ENCODE data around the gene FOXC2.

FOXC2 gene

DNA sequence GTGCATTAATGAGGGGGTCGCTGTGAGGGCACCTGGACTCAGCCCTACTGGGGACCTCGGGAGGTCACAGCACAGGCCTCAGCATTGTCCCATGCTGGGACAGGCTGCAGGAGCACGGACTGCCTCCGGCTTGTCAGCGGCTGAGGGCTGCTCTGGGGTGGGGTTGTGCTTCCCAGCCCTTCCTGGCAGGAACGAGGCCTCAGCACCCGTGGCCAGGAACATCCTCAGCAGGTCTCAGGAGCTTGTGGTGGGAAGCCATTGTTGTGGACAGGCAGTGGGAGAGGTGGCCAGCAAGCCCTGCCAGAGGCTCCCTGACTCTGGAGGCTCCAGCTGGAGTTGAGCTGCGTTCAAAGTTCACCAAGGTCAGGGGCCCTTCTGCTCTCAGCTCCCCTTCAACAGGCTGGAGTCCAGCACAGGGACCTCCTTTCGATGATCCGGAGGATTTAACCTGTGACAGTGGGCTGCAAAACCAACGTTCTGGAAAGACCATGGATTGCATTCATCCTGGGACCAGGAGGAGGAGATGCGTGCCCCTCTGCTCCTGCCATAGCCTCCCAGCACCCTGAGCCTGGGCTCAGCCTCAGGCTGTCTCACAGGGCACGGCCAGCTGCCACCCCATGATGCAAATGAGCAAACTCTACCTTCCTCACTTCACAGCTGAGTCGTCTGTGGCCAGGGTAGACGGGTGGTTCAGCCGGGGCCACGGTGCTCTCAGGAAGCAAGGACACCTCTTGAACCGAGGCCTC is 44.3 kb downstream of the FOXC2 start:
- DNase-seq (ENCODE audit: low spot score) (no peak), ATAC-seq (ENCODE audit: low read depth) (no peak)
- H3K9me3 ChIP-seq (ENCODE audit: severe bottlenecking), result no peaks in the 10 kb centered on the region
- no peaks in the 10 kb centered on the region for H3K27me3 ChIP-seq (ENCODE audit: insufficient read depth, poor library complexity, severe bottlenecking)
- H3K36me3 ChIP-seq (ENCODE audit: low read depth), result no peaks in the 10 kb centered on the region
- peaks cover 4% of the 10 kb centered on the region for H3K4me1 ChIP-seq (ENCODE audit: insufficient read depth, poor library complexity, severe bottlenecking)
- H3K4me3 ChIP-seq (ENCODE audit: severe bottlenecking), result no peak overlapping the region
- H3K27ac ChIP-seq (ENCODE audit: poor library complexity, severe bottlenecking), result no peak overlapping the region
- TF ChIP-seq, protein P1, sequence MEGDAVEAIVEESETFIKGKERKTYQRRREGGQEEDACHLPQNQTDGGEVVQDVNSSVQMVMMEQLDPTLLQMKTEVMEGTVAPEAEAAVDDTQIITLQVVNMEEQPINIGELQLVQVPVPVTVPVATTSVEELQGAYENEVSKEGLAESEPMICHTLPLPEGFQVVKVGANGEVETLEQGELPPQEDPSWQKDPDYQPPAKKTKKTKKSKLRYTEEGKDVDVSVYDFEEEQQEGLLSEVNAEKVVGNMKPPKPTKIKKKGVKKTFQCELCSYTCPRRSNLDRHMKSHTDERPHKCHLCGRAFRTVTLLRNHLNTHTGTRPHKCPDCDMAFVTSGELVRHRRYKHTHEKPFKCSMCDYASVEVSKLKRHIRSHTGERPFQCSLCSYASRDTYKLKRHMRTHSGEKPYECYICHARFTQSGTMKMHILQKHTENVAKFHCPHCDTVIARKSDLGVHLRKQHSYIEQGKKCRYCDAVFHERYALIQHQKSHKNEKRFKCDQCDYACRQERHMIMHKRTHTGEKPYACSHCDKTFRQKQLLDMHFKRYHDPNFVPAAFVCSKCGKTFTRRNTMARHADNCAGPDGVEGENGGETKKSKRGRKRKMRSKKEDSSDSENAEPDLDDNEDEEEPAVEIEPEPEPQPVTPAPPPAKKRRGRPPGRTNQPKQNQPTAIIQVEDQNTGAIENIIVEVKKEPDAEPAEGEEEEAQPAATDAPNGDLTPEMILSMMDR (IDR thresholded peaks at IDR 0.05; ENCODE audit: poor library complexity, severe bottlenecking), result no peak

- H3K9me3 ChIP-seq (ENCODE audit: severe bottlenecking), result no peaks in the 10 kb centered on the region
- ATAC-seq (ENCODE audit: low read depth) (no peak), DNase-seq (ENCODE audit: low spot score) (no peak)
- no peak overlapping the region for H3K27ac ChIP-seq (ENCODE audit: poor library complexity, severe bottlenecking)
- TF ChIP-seq, protein P1 (IDR thresholded peaks at IDR 0.05; ENCODE audit: poor library complexity, severe bottlenecking), result no peak
- no peaks in the 10 kb centered on the region for H3K27me3 ChIP-seq (ENCODE audit: insufficient read depth, poor library complexity, severe bottlenecking)
- H3K4me3 ChIP-seq (ENCODE audit: severe bottlenecking), result no peak overlapping the region
- no peaks in the 10 kb centered on the region for H3K36me3 ChIP-seq (ENCODE audit: low read depth)
- H3K4me1 ChIP-seq (ENCODE audit: insufficient read depth, poor library complexity, severe bottlenecking), result peaks cover 4% of the 10 kb centered on the region
Observed at GRCh38 chr16:86611525-86611855, 44.9 kb downstream of the FOXC2 start.

- no peaks in the 10 kb centered on the region for H3K9me3 ChIP-seq (ENCODE audit: severe bottlenecking)
- H3K27ac ChIP-seq (ENCODE audit: poor library complexity, severe bottlenecking), result no peak overlapping the region
- no peaks in the 10 kb centered on the region for H3K36me3 ChIP-seq (ENCODE audit: low read depth)
- ATAC-seq (ENCODE audit: low read depth) (no peak), DNase-seq (ENCODE audit: low spot score) (no peak)
- peaks cover 4% of the 10 kb centered on the region for H3K4me1 ChIP-seq (ENCODE audit: insufficient read depth, poor library complexity, severe bottlenecking)
- TF ChIP-seq, protein P1 (IDR thresholded peaks at IDR 0.05; ENCODE audit: poor library complexity, severe bottlenecking), result no peak
- H3K27me3 ChIP-seq (ENCODE audit: insufficient read depth, poor library complexity, severe bottlenecking), result no peaks in the 10 kb centered on the region
- no peak overlapping the region for H3K4me3 ChIP-seq (ENCODE audit: severe bottlenecking)
Observed at GRCh38 chr16:86611941-86612340, 45.3 kb downstream of the FOXC2 start.

DNA sequence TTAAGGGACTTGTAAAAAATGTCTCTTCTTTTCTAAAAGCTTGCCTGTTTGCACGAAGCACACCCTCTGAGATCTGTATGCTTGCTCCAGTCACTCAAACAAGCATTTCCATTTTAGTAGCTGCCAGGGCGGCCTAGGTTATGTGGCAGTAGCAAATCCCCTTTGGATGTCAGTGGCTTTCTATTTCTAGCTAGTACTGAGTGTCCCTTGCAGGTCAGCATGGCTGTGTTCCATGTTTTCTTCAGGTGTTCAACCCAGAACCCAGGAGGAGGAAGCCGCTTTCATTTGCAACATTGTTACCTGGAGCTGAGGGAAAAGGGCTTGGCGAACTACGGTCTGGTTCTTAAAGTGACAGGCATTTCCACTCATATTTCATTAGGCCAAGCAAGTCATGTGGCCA is 48.1 kb downstream of the FOXC2 start:
- no peak for ATAC-seq (ENCODE audit: low read depth)
- H3K27ac ChIP-seq (ENCODE audit: poor library complexity, severe bottlenecking), result no peak overlapping the region
- no peak overlapping the region for H3K4me3 ChIP-seq (ENCODE audit: severe bottlenecking)
- H3K9me3 ChIP-seq (ENCODE audit: severe bottlenecking), result no peaks in the 10 kb centered on the region
- no peaks in the 10 kb centered on the region for H3K36me3 ChIP-seq (ENCODE audit: low read depth)
- H3K4me1 ChIP-seq (ENCODE audit: insufficient read depth, poor library complexity, severe bottlenecking), result no peaks in the 10 kb centered on the region
- H3K27me3 ChIP-seq (ENCODE audit: insufficient read depth, poor library complexity, severe bottlenecking), result no peaks in the 10 kb centered on the region
- TF ChIP-seq, protein P1 (IDR thresholded peaks at IDR 0.05; ENCODE audit: poor library complexity, severe bottlenecking), result no peak
- no peak for DNase-seq (ENCODE audit: low spot score)

GRCh38 chr16:86616906-86617305 is 50.3 kb downstream of the FOXC2 start:
- TF ChIP-seq, protein P1 (IDR thresholded peaks at IDR 0.05; ENCODE audit: poor library complexity, severe bottlenecking), result no peak
- ATAC-seq (ENCODE audit: low read depth), result no peak

More at GRCh38 chr16:86616906-86617305, 50.3 kb downstream of the FOXC2 start:
- H3K4me1 ChIP-seq (ENCODE audit: insufficient read depth, poor library complexity, severe bottlenecking), result no peaks in the 10 kb centered on the region
- H3K4me3 ChIP-seq (ENCODE audit: severe bottlenecking), result no peak overlapping the region
- no peak overlapping the region for H3K27ac ChIP-seq (ENCODE audit: poor library complexity, severe bottlenecking)
- no peaks in the 10 kb centered on the region for H3K27me3 ChIP-seq (ENCODE audit: insufficient read depth, poor library complexity, severe bottlenecking)
- no peaks in the 10 kb centered on the region for H3K36me3 ChIP-seq (ENCODE audit: low read depth)
- DNase-seq (ENCODE audit: low spot score), result no peak
- H3K9me3 ChIP-seq (ENCODE audit: severe bottlenecking), result no peaks in the 10 kb centered on the region

All from RWPE2 (cell line).